ENCODE results near the gene COPS3. TPM values are rescaled to one million over a fixed set of nuclear protein-coding genes. Genes with fewer than 3 reads are reported as not detected.

Gene COPS3
- total and polyA plus RNA-seq, 2 donors (not counting 1 experiment from before 2014, with no cell fraction given), result 62.3 to 80.6 TPM

DNA sequence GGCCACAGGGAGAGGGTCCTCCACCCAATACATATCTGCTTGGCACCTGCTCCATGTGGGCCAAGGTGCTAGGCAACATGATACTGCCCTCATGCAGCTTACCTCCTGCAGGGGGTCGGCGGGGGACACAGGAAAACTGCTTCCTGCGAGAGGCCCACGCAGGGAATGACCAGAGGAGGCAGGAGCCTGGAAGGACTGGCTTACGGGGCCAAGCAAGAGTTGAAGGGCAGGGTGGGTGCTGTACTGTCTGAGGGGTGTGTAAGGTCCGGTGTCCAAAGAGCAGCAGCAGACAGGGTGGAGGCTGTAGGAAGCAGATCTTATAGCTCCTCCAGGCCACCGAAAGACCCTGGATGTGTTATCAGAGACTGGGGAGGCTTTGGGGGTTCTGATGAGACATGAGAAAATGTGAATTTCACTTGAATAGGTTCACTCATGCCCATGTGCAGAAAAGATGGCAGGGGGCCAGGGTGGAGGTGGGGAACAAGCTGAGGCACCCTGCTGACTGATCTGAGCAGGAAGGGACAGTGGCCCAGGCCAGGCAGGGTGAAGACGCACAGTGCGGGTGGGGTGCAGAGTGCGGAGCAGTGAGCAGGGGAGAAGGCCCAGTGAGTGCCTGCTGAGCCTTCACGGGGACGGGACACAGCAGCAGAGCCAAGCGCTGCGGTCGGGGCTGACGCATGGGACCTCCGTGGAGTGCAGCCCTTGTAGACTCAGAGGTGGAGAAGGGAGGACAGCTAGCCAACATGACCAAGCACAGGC, 52.3 kb downstream of the COPS3 start:
- H3K27ac ChIP-seq (ENCODE audit: insufficient read depth, low read length), result no peak overlapping the region
- no peaks in the 10 kb centered on the region for H4K20me1 ChIP-seq (ENCODE audit: control insufficient read depth, extremely low read depth, insufficient read depth, low read length)
- no peak overlapping the region for H3K9ac ChIP-seq (ENCODE audit: insufficient read depth, low read length)
- no peaks in the 10 kb centered on the region for H3K27me3 ChIP-seq (ENCODE audit: control insufficient read depth, insufficient read depth, low read length)
- H2AFZ ChIP-seq (ENCODE audit: low read length), result no peak overlapping the region
- DNase-seq (ENCODE audit: low read depth in 2 of 2), result no peak
- peaks cover 29% of the 10 kb centered on the region for H3K79me2 ChIP-seq (ENCODE audit: control insufficient read depth, insufficient read depth, low read length)
- no peaks in the 10 kb centered on the region for H3K9me3 ChIP-seq (ENCODE audit: control insufficient read depth, insufficient read depth, low read depth, low read length)
- peaks cover 43% of the 10 kb centered on the region for H3K36me3 ChIP-seq (ENCODE audit: control insufficient read depth, insufficient read depth, low read length)
- H3K4me1 ChIP-seq (ENCODE audit: control insufficient read depth, extremely low read depth, insufficient read depth, low read length), result no peaks in the 10 kb centered on the region
- H3K4me2 ChIP-seq (ENCODE audit: extremely low read depth, insufficient read depth, low read length), result no peak overlapping the region
- H3K4me3 ChIP-seq (replicated peaks in 1 of 4; ENCODE audit: control extremely low read depth in 1 of 4, insufficient read depth in 1 of 4, low read depth in 3 of 4, low read length in 4 of 4), result no peak overlapping the region
- TF ChIP-seq EZH2 (IDR thresholded peaks at IDR 0.05; ENCODE audit: low read length, missing control alignments), result no peak
- no peak for TF ChIP-seq CTCF (conservative IDR thresholded peaks at IDR 0.05 in 1 of 2, IDR thresholded peaks at IDR 0.05 in 1 of 2; ENCODE audit: low read depth in 1 of 2, low read length in 2 of 2)

DNA sequence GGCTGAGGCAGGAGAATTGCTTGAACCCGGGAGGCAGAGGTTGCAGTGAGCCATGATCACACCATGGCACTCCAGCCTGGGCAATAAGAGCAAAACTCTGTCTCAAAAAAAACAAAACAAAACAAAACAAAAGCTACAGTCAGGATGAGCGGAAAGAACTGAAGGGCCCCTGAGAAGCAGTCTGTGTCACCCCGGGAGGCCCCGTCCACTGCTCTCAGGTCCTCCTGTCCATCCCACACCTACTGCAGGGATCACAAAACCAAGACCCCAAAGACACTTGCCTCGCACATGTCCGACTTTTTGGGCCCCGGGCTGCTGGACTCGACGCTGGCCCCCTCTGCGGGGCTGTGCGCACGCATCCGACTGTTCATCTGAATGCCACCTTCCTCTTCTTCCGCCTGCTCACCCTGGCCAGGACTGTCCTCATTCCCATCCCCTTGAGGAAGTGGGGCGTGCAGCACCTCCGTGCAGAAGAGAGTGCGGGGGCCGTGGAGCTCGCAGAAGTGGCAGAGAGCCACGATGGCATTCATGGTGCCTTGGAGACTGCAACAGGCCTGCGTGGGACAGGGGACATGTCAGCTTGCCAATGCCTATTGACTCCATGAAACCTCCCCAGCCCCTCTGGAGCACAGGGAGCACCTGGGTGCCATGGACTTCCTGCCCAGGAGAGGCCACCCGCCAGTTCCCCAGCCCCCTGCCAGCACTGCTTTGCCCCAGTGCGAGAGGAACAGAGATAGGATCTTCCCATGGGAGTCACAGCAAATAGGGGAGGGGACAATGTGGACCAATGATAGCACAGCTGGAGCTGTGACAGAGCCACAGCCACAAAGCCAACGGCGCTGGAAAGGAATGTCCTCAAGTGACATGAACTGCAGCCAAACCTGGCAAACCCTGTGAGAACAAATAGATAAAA, 53.2 kb downstream of the COPS3 start:
- no peak overlapping the region for H3K27ac ChIP-seq (ENCODE audit: insufficient read depth, low read length)
- no peaks in the 10 kb centered on the region for H3K9me3 ChIP-seq (ENCODE audit: control insufficient read depth, insufficient read depth, low read depth, low read length)
- H3K9ac ChIP-seq (ENCODE audit: insufficient read depth, low read length), result no peak overlapping the region
- no peak for DNase-seq (ENCODE audit: low read depth in 2 of 2)
- peaks cover 48% of the 10 kb centered on the region for H3K36me3 ChIP-seq (ENCODE audit: control insufficient read depth, insufficient read depth, low read length)
- no peaks in the 10 kb centered on the region for H3K27me3 ChIP-seq (ENCODE audit: control insufficient read depth, insufficient read depth, low read length)
- no peaks in the 10 kb centered on the region for H4K20me1 ChIP-seq (ENCODE audit: control insufficient read depth, extremely low read depth, insufficient read depth, low read length)
- no peak overlapping the region for H3K4me3 ChIP-seq (replicated peaks in 1 of 4; ENCODE audit: control extremely low read depth in 1 of 4, insufficient read depth in 1 of 4, low read depth in 3 of 4, low read length in 4 of 4)
- H3K4me1 ChIP-seq (ENCODE audit: control insufficient read depth, extremely low read depth, insufficient read depth, low read length), result no peaks in the 10 kb centered on the region
- H2AFZ ChIP-seq (ENCODE audit: low read length), result no peak overlapping the region
- H3K79me2 ChIP-seq (ENCODE audit: control insufficient read depth, insufficient read depth, low read length), result peaks cover 24% of the 10 kb centered on the region
- H3K4me2 ChIP-seq (ENCODE audit: extremely low read depth, insufficient read depth, low read length), result no peak overlapping the region
- no peak for TF ChIP-seq CTCF (conservative IDR thresholded peaks at IDR 0.05 in 1 of 2, IDR thresholded peaks at IDR 0.05 in 1 of 2; ENCODE audit: low read depth in 1 of 2, low read length in 2 of 2)
- TF ChIP-seq EZH2 (IDR thresholded peaks at IDR 0.05; ENCODE audit: low read length, missing control alignments), result no peak

Data from fibroblast of lung (primary cell).